ENCODE data around the gene MICALL1. TPM values are rescaled to one million over a fixed set of nuclear protein-coding genes. Genes with fewer than 3 reads are reported as not detected.
A peak's percentile ranks its signal among the peaks of the same experiment; 100 is the strongest.

The MICALL1 gene
- total and polyA plus RNA-seq, 7 donors = 8.4 to 109 (median 23.9) TPM

GRCh38 chr22:37920126-37920525 lies 14.0 kb downstream of the MICALL1 start:
- intact Hi-C loops (cut with DNase I) = no loop called here
- peaks cover 0 to 47% (median 41%) of the 10 kb centered on the region in 4 donors for H3K4me1 ChIP-seq
- WGBS, 2 donors = 54 to 77% methylated on average over 5 of the region's 5 CpGs
- no peak for DNase-seq
- peak overlapping the region; percentile 7 to 97 (median 68) for H3K27ac ChIP-seq
- H3K27me3 ChIP-seq = no peaks in the 10 kb centered on the region
- H3K9me3 ChIP-seq = no peaks in the 10 kb centered on the region
- TF ChIP-seq EP300 (IDR thresholded peaks at IDR 0.05) (no peak), POLR2A (IDR thresholded peaks at IDR 0.05) (no peak), POLR2AphosphoS5 (IDR thresholded peaks at IDR 0.05) (no peak), CTCF (IDR thresholded peaks at IDR 0.05) (no peak)
- peaks cover 28 to 99% (median 80%) of the 10 kb centered on the region in 4 donors for H3K36me3 ChIP-seq
- no peak overlapping the region for H3K4me3 ChIP-seq

GRCh38 chr22:37922191-37922590 lies 16.1 kb downstream of the MICALL1 start:
- Histone ChIP-seq H3K9me3 (no peaks in the 10 kb centered on the region), H3K4me1 (peaks cover 0 to 46% (median 40%) of the 10 kb centered on the region in 4 donors), H3K27me3 (no peaks in the 10 kb centered on the region), H3K4me3 (no peak overlapping the region), H3K27ac (peak overlapping the region in 3 of 4 donors; percentile 59 to 97 (median 70)), H3K36me3 (peaks cover 38 to 99% (median 81%) of the 10 kb centered on the region in 4 donors)
- 93 to 94% methylated on average over 11 of the region's 11 CpGs for WGBS, 2 donors
- no peak for DNase-seq
- TF ChIP-seq POLR2A (IDR thresholded peaks at IDR 0.05) = no peak
- no peak for TF ChIP-seq CTCF (IDR thresholded peaks at IDR 0.05)
- TF ChIP-seq EP300 (IDR thresholded peaks at IDR 0.05) = no peak
- TF ChIP-seq POLR2AphosphoS5 (IDR thresholded peaks at IDR 0.05) = no peak
- intact Hi-C loops (cut with DNase I) = no loop called here

GRCh38 chr22:37923927-37924326 lies 17.8 kb downstream of the MICALL1 start:
- Histone ChIP-seq H3K27ac (peak overlapping the region in 3 of 4 donors; percentile 58 to 97 (median 84)), H3K9me3 (no peaks in the 10 kb centered on the region), H3K4me3 (no peak overlapping the region), H3K27me3 (no peaks in the 10 kb centered on the region), H3K4me1 (peaks cover 0 to 52% (median 38%) of the 10 kb centered on the region in 4 donors), H3K36me3 (peaks cover 44 to 99% (median 81%) of the 10 kb centered on the region in 4 donors)
- intact Hi-C loops (cut with DNase I) = no loop called here
- WGBS, 2 donors = 91 to 93% methylated on average over 4 of the region's 4 CpGs
- TF ChIP-seq EP300 (IDR thresholded peaks at IDR 0.05) (no peak), POLR2A (IDR thresholded peaks at IDR 0.05) (no peak), POLR2AphosphoS5 (IDR thresholded peaks at IDR 0.05) (no peak), CTCF (IDR thresholded peaks at IDR 0.05) (no peak)
- DNase-seq = no peak

GRCh38 chr22:37924386-37925065 lies 18.4 kb downstream of the MICALL1 start:
- no peak overlapping the region for H3K4me3 ChIP-seq

More at GRCh38 chr22:37924386-37925065, 18.4 kb downstream of the MICALL1 start:
- no peaks in the 10 kb centered on the region for H3K9me3 ChIP-seq
- H3K27ac ChIP-seq = peak overlapping the region; percentile 25 to 97 (median 71)
- no peak for DNase-seq
- no peaks in the 10 kb centered on the region for H3K27me3 ChIP-seq
- H3K36me3 ChIP-seq = peaks cover 46 to 99% (median 82%) of the 10 kb centered on the region in 4 donors
- 69 to 90% methylated on average over 18 of the region's 18 CpGs for WGBS, 2 donors
- H3K4me1 ChIP-seq = peaks cover 0 to 57% (median 41%) of the 10 kb centered on the region in 4 donors
- intact Hi-C loops (cut with DNase I) = no loop called here
- TF ChIP-seq POLR2AphosphoS5 (IDR thresholded peaks at IDR 0.05) (no peak), CTCF (IDR thresholded peaks at IDR 0.05) (no peak), EP300 (IDR thresholded peaks at IDR 0.05) (no peak), POLR2A (IDR thresholded peaks at IDR 0.05) (no peak)

Data from sigmoid colon (tissue), 7 donors.